ENCODE data around the gene CMBL. TPM values are rescaled to one million over a fixed set of nuclear protein-coding genes. Genes with fewer than 3 reads are reported as not detected.

Gene CMBL
- total RNA-seq, 1 experiment from 2014 or later: 43.2 TPM

DNA sequence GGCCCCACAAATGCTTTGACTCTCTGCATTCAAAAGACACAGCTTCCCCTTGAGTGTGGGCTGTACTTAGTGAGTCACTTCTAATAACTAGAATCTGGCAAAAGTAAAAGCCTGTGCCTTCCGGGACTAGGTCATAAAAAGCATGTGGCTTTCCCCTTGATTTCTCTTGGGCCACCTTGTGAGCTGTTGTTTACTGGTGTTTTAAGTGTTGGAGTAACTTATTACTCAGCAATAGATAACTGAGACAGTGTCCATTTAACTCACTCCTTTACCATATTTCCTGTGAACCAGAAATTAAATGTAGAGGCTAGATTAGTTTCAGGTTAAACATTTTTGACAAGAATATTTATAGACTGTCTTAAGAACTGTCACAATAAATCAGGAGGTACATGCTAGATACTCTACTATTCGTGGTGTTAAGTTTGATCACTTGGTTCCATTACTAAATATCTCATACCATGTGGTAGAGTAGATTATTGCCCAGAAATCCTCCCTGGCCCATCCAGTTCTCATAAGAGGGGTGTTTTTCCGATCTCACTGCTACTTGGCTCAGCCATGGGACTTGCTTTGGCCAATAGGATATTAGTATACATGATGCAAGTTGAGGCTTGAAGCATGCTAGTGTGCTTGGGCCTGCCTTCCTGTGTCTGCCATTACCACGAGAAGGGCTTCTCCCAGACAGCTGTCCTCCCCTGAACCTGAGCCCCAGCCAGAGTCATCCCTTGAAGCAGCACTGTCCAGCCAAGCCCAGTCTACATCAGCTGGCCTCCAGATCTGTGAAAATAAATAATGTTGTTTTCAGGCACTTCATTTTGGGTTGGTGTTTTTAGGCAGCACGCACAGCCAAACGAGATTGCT lies 10.4 kb upstream of the CMBL start:
- ATAC-seq (peak; percentile 36), DNase-seq (ENCODE audit: low read depth, low spot score) (no peak)
- Histone ChIP-seq H3K27ac (ENCODE audit: low read length) (peak overlapping the region; percentile 30; the same call in 1 of the 2 replicates), H3K4me3 (ENCODE audit: low read depth in 2 of 2, low read length in 2 of 2) (no peak overlapping the region), H3K4me1 (ENCODE audit: control insufficient read depth, insufficient read depth, low read length) (no peaks in the 10 kb centered on the region), H3K36me3 (ENCODE audit: control insufficient read depth, insufficient read depth, low read length) (no peaks in the 10 kb centered on the region), H3K27me3 (ENCODE audit: control insufficient read depth, insufficient read depth, low read length) (no peaks in the 10 kb centered on the region), H3K9me3 (ENCODE audit: control insufficient read depth, insufficient read depth, low read depth, low read length) (no peaks in the 10 kb centered on the region)
- TF ChIP-seq POLR2AphosphoS5 (IDR thresholded peaks at IDR 0.05; ENCODE audit: low read depth, low read length): no peak
- TF ChIP-seq, protein P1, sequence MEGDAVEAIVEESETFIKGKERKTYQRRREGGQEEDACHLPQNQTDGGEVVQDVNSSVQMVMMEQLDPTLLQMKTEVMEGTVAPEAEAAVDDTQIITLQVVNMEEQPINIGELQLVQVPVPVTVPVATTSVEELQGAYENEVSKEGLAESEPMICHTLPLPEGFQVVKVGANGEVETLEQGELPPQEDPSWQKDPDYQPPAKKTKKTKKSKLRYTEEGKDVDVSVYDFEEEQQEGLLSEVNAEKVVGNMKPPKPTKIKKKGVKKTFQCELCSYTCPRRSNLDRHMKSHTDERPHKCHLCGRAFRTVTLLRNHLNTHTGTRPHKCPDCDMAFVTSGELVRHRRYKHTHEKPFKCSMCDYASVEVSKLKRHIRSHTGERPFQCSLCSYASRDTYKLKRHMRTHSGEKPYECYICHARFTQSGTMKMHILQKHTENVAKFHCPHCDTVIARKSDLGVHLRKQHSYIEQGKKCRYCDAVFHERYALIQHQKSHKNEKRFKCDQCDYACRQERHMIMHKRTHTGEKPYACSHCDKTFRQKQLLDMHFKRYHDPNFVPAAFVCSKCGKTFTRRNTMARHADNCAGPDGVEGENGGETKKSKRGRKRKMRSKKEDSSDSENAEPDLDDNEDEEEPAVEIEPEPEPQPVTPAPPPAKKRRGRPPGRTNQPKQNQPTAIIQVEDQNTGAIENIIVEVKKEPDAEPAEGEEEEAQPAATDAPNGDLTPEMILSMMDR (IDR thresholded peaks at IDR 0.05): no peak
- TF ChIP-seq SIN3A (IDR thresholded peaks at IDR 0.05; ENCODE audit: borderline replicate concordance, insufficient read depth, low read depth, low read length): no peak
- TF ChIP-seq, protein P2, sequence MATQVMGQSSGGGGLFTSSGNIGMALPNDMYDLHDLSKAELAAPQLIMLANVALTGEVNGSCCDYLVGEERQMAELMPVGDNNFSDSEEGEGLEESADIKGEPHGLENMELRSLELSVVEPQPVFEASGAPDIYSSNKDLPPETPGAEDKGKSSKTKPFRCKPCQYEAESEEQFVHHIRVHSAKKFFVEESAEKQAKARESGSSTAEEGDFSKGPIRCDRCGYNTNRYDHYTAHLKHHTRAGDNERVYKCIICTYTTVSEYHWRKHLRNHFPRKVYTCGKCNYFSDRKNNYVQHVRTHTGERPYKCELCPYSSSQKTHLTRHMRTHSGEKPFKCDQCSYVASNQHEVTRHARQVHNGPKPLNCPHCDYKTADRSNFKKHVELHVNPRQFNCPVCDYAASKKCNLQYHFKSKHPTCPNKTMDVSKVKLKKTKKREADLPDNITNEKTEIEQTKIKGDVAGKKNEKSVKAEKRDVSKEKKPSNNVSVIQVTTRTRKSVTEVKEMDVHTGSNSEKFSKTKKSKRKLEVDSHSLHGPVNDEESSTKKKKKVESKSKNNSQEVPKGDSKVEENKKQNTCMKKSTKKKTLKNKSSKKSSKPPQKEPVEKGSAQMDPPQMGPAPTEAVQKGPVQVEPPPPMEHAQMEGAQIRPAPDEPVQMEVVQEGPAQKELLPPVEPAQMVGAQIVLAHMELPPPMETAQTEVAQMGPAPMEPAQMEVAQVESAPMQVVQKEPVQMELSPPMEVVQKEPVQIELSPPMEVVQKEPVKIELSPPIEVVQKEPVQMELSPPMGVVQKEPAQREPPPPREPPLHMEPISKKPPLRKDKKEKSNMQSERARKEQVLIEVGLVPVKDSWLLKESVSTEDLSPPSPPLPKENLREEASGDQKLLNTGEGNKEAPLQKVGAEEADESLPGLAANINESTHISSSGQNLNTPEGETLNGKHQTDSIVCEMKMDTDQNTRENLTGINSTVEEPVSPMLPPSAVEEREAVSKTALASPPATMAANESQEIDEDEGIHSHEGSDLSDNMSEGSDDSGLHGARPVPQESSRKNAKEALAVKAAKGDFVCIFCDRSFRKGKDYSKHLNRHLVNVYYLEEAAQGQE (IDR thresholded peaks at IDR 0.05; ENCODE audit: insufficient read depth in 1 of 2, low read depth in 2 of 2, low read length in 1 of 2): no peak
- TF ChIP-seq TCF7L2 (IDR thresholded peaks at IDR 0.05; ENCODE audit: low read depth, low read length): no peak
- intact Hi-C loops (cut with micrococcal nuclease; ENCODE audit: unreplicated experiment): no loop called here
- BruUV-seq (replicated peaks): no TSS peak
- ChIA-PET POLR2A (no interaction called here), CTCF (interaction anchor here (0.6 kb wide), 1 partner anchor 39 kb away, joined by 7 read pairs; no protein-coding TSS in a partner anchor)
- in situ Hi-C loops (cut with HindIII; ENCODE audit: low pct_unique_long_range_greater_than_20kb, low sequenced_read_pairs): no loop called here

DNA sequence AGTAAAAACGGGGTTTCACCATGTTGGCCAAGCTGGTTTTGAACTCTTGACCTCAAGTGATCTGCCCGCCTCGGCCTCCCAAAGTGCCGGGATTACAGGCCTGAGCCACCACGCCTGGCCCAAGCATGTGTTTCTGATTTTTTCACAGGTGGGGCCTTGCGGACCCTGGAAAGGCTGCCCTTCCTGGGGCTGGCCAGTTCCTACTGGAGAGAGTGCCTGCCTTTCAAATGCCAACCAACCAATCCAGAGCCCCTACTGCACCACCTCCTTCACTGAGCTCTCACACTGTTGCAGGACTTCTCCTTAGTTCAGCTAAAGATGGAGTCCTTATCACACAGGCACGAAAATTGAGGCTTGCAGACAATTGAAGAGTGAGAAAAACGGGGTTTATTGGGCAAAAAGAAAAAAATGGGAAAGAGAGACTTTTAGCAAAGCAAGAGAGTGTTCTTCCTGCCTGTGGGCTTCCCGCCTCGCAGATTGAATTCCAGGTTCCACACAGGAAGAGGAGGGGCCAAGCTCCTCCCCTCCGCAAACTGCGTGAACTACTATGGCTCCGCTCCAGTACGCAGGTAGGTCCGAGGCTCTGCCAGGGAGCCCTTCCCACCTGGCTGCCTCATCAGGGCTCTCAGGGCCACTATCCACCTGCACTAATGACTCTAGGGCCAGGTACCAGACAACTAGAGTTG lies 8.3 kb upstream of the CMBL start:
- peak overlapping the region; percentile 53; the same call in 1 of the 2 replicates for H3K27ac ChIP-seq (ENCODE audit: low read length)
- POLR2A ChIA-PET: interaction anchor here (0.6 kb wide), 2 partner anchors 13 to 128 kb away, joined by 3 to 7 read pairs; no protein-coding TSS in a partner anchor
- ATAC-seq (peak; percentile 83), DNase-seq (ENCODE audit: low read depth, low spot score) (no peak)
- H3K27me3 ChIP-seq (ENCODE audit: control insufficient read depth, insufficient read depth, low read length): no peaks in the 10 kb centered on the region
- BruUV-seq (replicated peaks): no TSS peak
- H3K4me3 ChIP-seq (ENCODE audit: low read depth in 2 of 2, low read length in 2 of 2): peak overlapping the region; percentile 31 to 54
- CTCF ChIA-PET: interaction anchor here (1.0 kb wide), 1 partner anchor 32 kb away, joined by 4 read pairs; no protein-coding TSS in a partner anchor
- intact Hi-C loops (cut with micrococcal nuclease; ENCODE audit: unreplicated experiment): no loop called here
- no peaks in the 10 kb centered on the region for H3K36me3 ChIP-seq (ENCODE audit: control insufficient read depth, insufficient read depth, low read length)
- H3K4me1 ChIP-seq (ENCODE audit: control insufficient read depth, insufficient read depth, low read length): peaks cover 1% of the 10 kb centered on the region
- in situ Hi-C loops (cut with HindIII; ENCODE audit: low pct_unique_long_range_greater_than_20kb, low sequenced_read_pairs): no loop called here
- H3K9me3 ChIP-seq (ENCODE audit: control insufficient read depth, insufficient read depth, low read depth, low read length): no peaks in the 10 kb centered on the region
- no peak for TF ChIP-seq TCF7L2 (IDR thresholded peaks at IDR 0.05; ENCODE audit: low read depth, low read length)
- TF ChIP-seq, protein P2 (IDR thresholded peaks at IDR 0.05; ENCODE audit: insufficient read depth in 1 of 2, low read depth in 2 of 2, low read length in 1 of 2): no peak
